ENCODE results near the gene SIRPA. TPM values are rescaled to one million over a fixed set of nuclear protein-coding genes. Genes with fewer than 3 reads are reported as not detected.

The SIRPA gene
- total and polyA plus RNA-seq, 10 of the 15 experiments (the other 5 are each of a cell fraction or from before 2014, with no cell fraction given) = 1.7 to 13.2 (median 5.0) TPM

- Histone ChIP-seq H3K4me3 (no peak overlapping the region), H3K4me1 (ENCODE audit: control insufficient read depth, insufficient read depth, low read length) (peaks cover 18% of the 10 kb centered on the region), H3K4me2 (ENCODE audit: control insufficient read depth, insufficient read depth) (no peak overlapping the region), H4K20me1 (ENCODE audit: control insufficient read depth, insufficient read depth) (no peaks in the 10 kb centered on the region), H3K27me3 (replicated peaks in 1 of 2; ENCODE audit: control insufficient read depth in 2 of 2, insufficient read depth in 2 of 2, low read length in 1 of 2) (peaks cover 3 to 4% of the 10 kb centered on the region in 2 experiments; a peak in 2 of 4 replicates), H3K36me3 (ENCODE audit: control insufficient read depth in 2 of 2, insufficient read depth in 2 of 2, low read length in 1 of 2) (no peaks in the 10 kb centered on the region), H2AFZ (ENCODE audit: control insufficient read depth, low read depth, low read length) (no peak overlapping the region), H3K9ac (ENCODE audit: control insufficient read depth, insufficient read depth, low read length) (no peak overlapping the region), H3K79me2 (ENCODE audit: control insufficient read depth, insufficient read depth, low read length) (no peaks in the 10 kb centered on the region), H3K27ac (ENCODE audit: control insufficient read depth, insufficient read depth) (no peak overlapping the region), H3K9me3 (replicated peaks; ENCODE audit: control insufficient read depth, insufficient read depth, low read length) (no peaks in the 10 kb centered on the region)
- SMC1A ChIA-PET (ENCODE audit: uncharacterized antibody, unreplicated experiment) = no interaction called here
- intact Hi-C loops (cut with micrococcal nuclease; ENCODE audit: unreplicated experiment) (loop anchor here (5.0 kb wide), 1 partner anchor 149 kb away; no protein-coding TSS in a partner anchor), in situ Hi-C loops (cut with MboI) (no loop called here)
- DNase-seq (ENCODE audit: low read depth, low spot score) (no peak), ATAC-seq (no peak), FAIRE-seq (no peak)
- TF ChIP-seq MYC (IDR thresholded peaks at IDR 0.05; ENCODE audit: insufficient read depth, insufficient read length, insufficient replicate concordance, low read length, severe bottlenecking) = no peak
- no peak for TF ChIP-seq ATF7 (IDR thresholded peaks at IDR 0.05; ENCODE audit: low read depth)
- no peak for TF ChIP-seq CREM (IDR thresholded peaks at IDR 0.05; ENCODE audit: low read depth)
- TF ChIP-seq RAD21 (IDR thresholded peaks at IDR 0.05; ENCODE audit: insufficient read depth, low read depth, low read length) = no peak
- no peak for TF ChIP-seq JUNB (IDR thresholded peaks at IDR 0.05)
- no peak for TF ChIP-seq ZNF207 (IDR thresholded peaks at IDR 0.05; ENCODE audit: borderline replicate concordance)
- no peak for TF ChIP-seq NFIC (IDR thresholded peaks at IDR 0.05; ENCODE audit: low read depth, low read length)
- no TSS peak for BruUV-seq (replicated peaks)
- WGBS (ENCODE audit: insufficient coverage, insufficient replicate concordance, low lambda C conversion rate, missing lambda C conversion rate) = 67% methylated on average over 7 of the region's 7 CpGs
- RAD21 ChIA-PET (ENCODE audit: unreplicated experiment) = no interaction called here
- CTCF ChIA-PET = interaction anchor here (1.3 kb wide), 1 partner anchor 51 kb away, joined by 5 read pairs; no protein-coding TSS in a partner anchor
- POLR2A ChIA-PET = no interaction called here
Observed at GRCh38 chr20:1950836-1951235, 55.6 kb downstream of the SIRPA start.

Measured in GM12878 (cell line).